GM13977 (cell line): ENCODE measurements around the gene EGR4.

Experiments
- DNase-seq: peaks from one replicate; pipeline ENCODE4 v3.0.0; 2012; ENCODE audit warnings: low spot score
- CTCF ChIP-seq: IDR thresholded peaks from 2 replicates; pipeline ENCODE4 v1.5.1; 2012; ENCODE audit warnings: mild to moderate bottlenecking, control low read depth; ENCODE audit not compliant: insufficient read depth; ENCODE audit errors: extremely low read depth, missing control alignments
- in situ Hi-C: fragments of 300-500 bp; cut with MboI; formaldehyde crosslinking; loops from one replicate; pipeline ENCODE4 v1.12.0; 2022; ENCODE audit warnings: low sequenced_read_pairs, low pct_unique_long_range_greater_than_20kb, mixed read lengths, inconsistent platforms; ENCODE audit not compliant: unreplicated experiment

EGR4 gene

GRCh38 chr2:73300926-73301325 lies 7.6 kb upstream of the EGR4 start:
- no peak for DNase-seq
- TF ChIP-seq CTCF = no peak
- in situ Hi-C loops = no loop called here

GRCh38 chr2:73297586-73297985 lies 4.2 kb upstream of the EGR4 start:
- in situ Hi-C loops = no loop called here
- no peak for TF ChIP-seq CTCF
- no peak for DNase-seq

- in situ Hi-C loops = no loop called here
- no peak for DNase-seq
- TF ChIP-seq CTCF = no peak
Measured at GRCh38 chr2:73297151-73297559, 3.8 kb upstream of the EGR4 start.

- in situ Hi-C loops = no loop called here
- no peak for DNase-seq
- no peak for TF ChIP-seq CTCF
Measured at GRCh38 chr2:73295751-73296400, 2.5 kb upstream of the EGR4 start.

- no peak for DNase-seq
- in situ Hi-C loops = no loop called here
- no peak for TF ChIP-seq CTCF
Measured at GRCh38 chr2:73294239-73294638, 891 bp upstream of the EGR4 start.

DNA sequence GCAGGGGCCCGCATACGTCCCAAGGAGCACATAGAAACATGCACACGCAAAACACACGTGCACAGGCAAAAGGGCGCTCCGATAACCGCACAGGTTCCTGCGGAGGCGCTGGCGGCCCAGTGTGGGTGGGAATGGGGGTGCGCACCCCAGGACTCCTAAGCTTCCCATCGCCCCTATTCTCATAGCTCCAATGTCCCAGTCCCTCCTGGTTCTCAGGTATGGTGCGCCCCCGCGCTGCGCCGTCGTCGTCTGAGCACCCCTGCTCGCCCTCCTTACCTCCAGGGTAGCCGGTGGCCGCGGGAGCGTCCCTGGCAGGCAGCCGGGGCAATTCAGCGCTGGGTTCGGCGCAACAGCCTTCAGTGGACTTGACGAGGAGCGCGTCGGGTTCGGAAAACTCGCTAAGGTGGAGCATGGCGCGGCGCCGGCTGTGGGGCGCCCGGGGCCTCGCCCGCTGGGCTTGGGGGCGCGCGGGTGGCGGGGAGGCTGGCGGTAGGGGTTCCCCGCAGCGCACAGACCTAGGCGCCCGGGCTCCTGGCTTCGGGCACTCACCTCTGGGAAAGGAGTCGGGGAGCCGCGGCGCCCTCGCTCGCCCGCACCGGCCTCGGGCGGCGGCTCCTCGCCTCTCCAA lies 328 bp downstream of the EGR4 start:
- in situ Hi-C loops = no loop called here
- peak; percentile 50 for DNase-seq

More for the DNA sequence above, 328 bp downstream of the EGR4 start:
- no peak for TF ChIP-seq CTCF
